HG02678 (cell line): ENCODE data around the gene MEAF6.

Source experiments
- ATAC-seq: cut with Tn5 transposase; IDR thresholded peaks from one replicate; pipeline ENCODE4 v1.9.1; 2021; ENCODE audit warnings: mild to moderate bottlenecking, moderate library complexity; ENCODE audit not compliant: unreplicated experiment

The MEAF6 gene

GRCh38 chr1:37474697-37475379 is 39.7 kb downstream of the MEAF6 start:
- no peak for ATAC-seq

- peak; percentile 69 for ATAC-seq
These were observed 40.4 kb downstream of the MEAF6 start, which contains the start of gene ZC3H12A for GRCh38 chr1:37474046-37474696. ZC3H12A (plus strand) TSS chr1:37474580; CDS start chr1:37475497, 917 bp downstream.

GRCh38 chr1:37473431-37474045 is 41.0 kb downstream of the MEAF6 start:
- no peak for ATAC-seq

GRCh38 chr1:37472994-37473393 is 41.6 kb downstream of the MEAF6 start:
- no peak for ATAC-seq

- ATAC-seq = no peak
These were observed 42.3 kb downstream of the MEAF6 start for GRCh38 chr1:37472281-37472680.

GRCh38 chr1:37471345-37472231 is 43.0 kb downstream of the MEAF6 start:
- no peak for ATAC-seq

GRCh38 chr1:37469386-37469785 is 45.2 kb downstream of the MEAF6 start:
- ATAC-seq = no peak

GRCh38 chr1:37468037-37468436 is 46.5 kb downstream of the MEAF6 start:
- no peak for ATAC-seq

- ATAC-seq = no peak
These were observed 48.7 kb downstream of the MEAF6 start for GRCh38 chr1:37465593-37466517.

- ATAC-seq = no peak
These were observed 50.1 kb downstream of the MEAF6 start for GRCh38 chr1:37464443-37464842.

- ATAC-seq = no peak
These were observed 52.7 kb downstream of the MEAF6 start for GRCh38 chr1:37461698-37462436.

GRCh38 chr1:37458551-37458950 is 56.0 kb downstream of the MEAF6 start:
- no peak for ATAC-seq

- ATAC-seq = no peak
These were observed 58.0 kb downstream of the MEAF6 start for GRCh38 chr1:37456614-37457013.

- ATAC-seq = no peak
These were observed 59.0 kb downstream of the MEAF6 start for GRCh38 chr1:37455516-37455915.

GRCh38 chr1:37453647-37454046 is 60.9 kb downstream of the MEAF6 start:
- ATAC-seq = no peak

GRCh38 chr1:37452416-37452815 is 62.1 kb downstream of the MEAF6 start:
- no peak for ATAC-seq

- no peak for ATAC-seq
These were observed 64.6 kb downstream of the MEAF6 start for GRCh38 chr1:37449936-37450335.

- no peak for ATAC-seq
These were observed 65.7 kb downstream of the MEAF6 start for GRCh38 chr1:37448691-37449417.

GRCh38 chr1:37448185-37448584 is 66.4 kb downstream of the MEAF6 start:
- ATAC-seq = no peak
